Neutrophil (primary cell): ENCODE data around the gene CBARP.

Experiments used
- H3K27ac ChIP-seq: fragments of 200-600 bp; sonication (generic); 2 replicates; pipeline ENCODE4 v1.5.1; 2016; ENCODE audit warnings: mild to moderate bottlenecking, moderate library complexity
- H3K27me3 ChIP-seq: fragments of 200-600 bp; sonication (generic); 2 replicates; pipeline ENCODE4 v1.6.0; 2016; ENCODE audit warnings: mild to moderate bottlenecking
- H3K36me3 ChIP-seq: fragments of 200-600 bp; sonication (generic); 2 replicates; pipeline ENCODE4 v1.5.1; 2017
- H3K4me1 ChIP-seq, 2 experiments: fragments of 200-600 bp in 1 of 2; sonication (generic) in 1 of 2; 1 replicate in 1 of 2; 2 replicates in 1 of 2; pipeline versions ENCODE4 v1.5.1 to v1.6.1; 2013 to 2016; ENCODE audit warnings: low read depth in 1 of 2, low read length in 1 of 2, mild to moderate bottlenecking in 1 of 2, moderate library complexity in 1 of 2; ENCODE audit not compliant: control insufficient read depth in 1 of 2, insufficient read depth in 1 of 2
- H3K4me3 ChIP-seq, 2 experiments: fragments of 200-600 bp in 1 of 2; sonication (generic) in 1 of 2; 1 replicate in 1 of 2; 2 replicates in 1 of 2; pipeline ENCODE4 v1.5.1; 2013 to 2016; ENCODE audit warnings: low read depth in 1 of 2, low read length in 1 of 2, mild to moderate bottlenecking in 1 of 2, moderate library complexity in 1 of 2
- H3K9me3 ChIP-seq: fragments of 200-600 bp; sonication (generic); 2 replicates; pipeline ENCODE4 v1.5.1; 2016
- CTCF ChIP-seq: fragments of 200-600 bp; sonication (generic); IDR thresholded peaks from 2 replicates; pipeline ENCODE4 v1.5.1; 2016; ENCODE audit warnings: antibody characterized with exemption

CBARP gene

GRCh38 chr19:1276628-1277022, 38.8 kb upstream of the CBARP start:
- H3K36me3 ChIP-seq, result peaks cover 43% of the 10 kb centered on the region
- peaks cover 48 to 53% of the 10 kb centered on the region in 2 experiments for H3K4me1 ChIP-seq
- H3K4me3 ChIP-seq, result peak overlapping the region; percentile 80 to 82
- no peaks in the 10 kb centered on the region for H3K9me3 ChIP-seq
- TF ChIP-seq CTCF, result no peak
- peak overlapping the region; percentile 99 for H3K27ac ChIP-seq
- H3K27me3 ChIP-seq, result no peaks in the 10 kb centered on the region

- Histone ChIP-seq H3K4me3 (peak overlapping the region; percentile 80 to 82), H3K36me3 (peaks cover 48% of the 10 kb centered on the region), H3K27ac (peak overlapping the region; percentile 99), H3K4me1 (peaks cover 53 to 58% of the 10 kb centered on the region in 2 experiments), H3K27me3 (no peaks in the 10 kb centered on the region), H3K9me3 (no peaks in the 10 kb centered on the region)
- no peak for TF ChIP-seq CTCF
These were observed 38.3 kb upstream of the CBARP start for GRCh38 chr19:1275976-1276627.

GRCh38 chr19:1275260-1275975, 37.6 kb upstream of the CBARP start, which contains the start of gene FAM174C:
TSS of gene FAM174C (plus strand) at chr19:1275530. CDS start at chr19:1275550, 20 bp downstream.
- Histone ChIP-seq H3K4me1 (peaks cover 60 to 65% of the 10 kb centered on the region in 2 experiments), H3K36me3 (peaks cover 51% of the 10 kb centered on the region), H3K4me3 (peak within 1 kb of the TSS; percentile 80 to 82), H3K27me3 (no peaks in the 10 kb centered on the region), H3K9me3 (no peaks in the 10 kb centered on the region), H3K27ac (peak within 1 kb of the TSS; percentile 99)
- TF ChIP-seq CTCF, result peak; percentile 44

- H3K27me3 ChIP-seq, result no peaks in the 10 kb centered on the region
- peak overlapping the region; percentile 99 for H3K27ac ChIP-seq
- peaks cover 65 to 71% of the 10 kb centered on the region in 2 experiments for H3K4me1 ChIP-seq
- H3K4me3 ChIP-seq, result peak overlapping the region; percentile 80 to 82
- TF ChIP-seq CTCF, result no peak
- peaks cover 51% of the 10 kb centered on the region for H3K36me3 ChIP-seq
- H3K9me3 ChIP-seq, result no peaks in the 10 kb centered on the region
These were observed 37.1 kb upstream of the CBARP start for GRCh38 chr19:1274852-1275259.

- Histone ChIP-seq H3K4me1 (peaks cover 69 to 74% of the 10 kb centered on the region in 2 experiments), H3K27ac (peak overlapping the region; percentile 99), H3K27me3 (no peaks in the 10 kb centered on the region), H3K9me3 (no peaks in the 10 kb centered on the region), H3K36me3 (peaks cover 51% of the 10 kb centered on the region), H3K4me3 (peak overlapping the region; percentile 34 to 80)
- TF ChIP-seq CTCF, result no peak
These were observed 36.5 kb upstream of the CBARP start for GRCh38 chr19:1274081-1274851.
